ENCODE data around the gene GPC6.

- no peak for TF ChIP-seq CTCF (IDR thresholded peaks at IDR 0.05; ENCODE audit: insufficient read depth, low read depth, low read length)
- TF ChIP-seq EZH2 (IDR thresholded peaks at IDR 0.05; ENCODE audit: insufficient read depth, low read length), result no peak
Measured at GRCh38 chr13:93875547-93875946, 648.9 kb downstream of the GPC6 start.

All from astrocyte (in vitro differentiated cells and primary cell).